HG03432 (cell line): ENCODE data around the gene NCR1.
"Not testable (repeated sequence)": the region's sequence is repeated elsewhere in the genome, so short reads cannot be mapped to it uniquely, and the experiment has no call there.

Experiments
- ATAC-seq: cut with Tn5 transposase; IDR thresholded peaks from one replicate; pipeline ENCODE4 v1.9.1; 2021; ENCODE audit warnings: mild to moderate bottlenecking, moderate library complexity; ENCODE audit not compliant: unreplicated experiment

Gene NCR1

GRCh38 chr19:54905803-54906511 is at the start of gene NCR1:
Gene NCR1 (plus strand): TSS chr19:54906148. CDS start chr19:54906188, 40 bp downstream.
- ATAC-seq: no peak

GRCh38 chr19:54858476-54858875 is 47.5 kb upstream of the NCR1 start:
- not testable (repeated sequence) for ATAC-seq

- not testable (repeated sequence) for ATAC-seq
Observed at GRCh38 chr19:54859421-54859820, 46.5 kb upstream of the NCR1 start.

- ATAC-seq: not testable (repeated sequence)
Observed at GRCh38 chr19:54863459-54863858, 42.5 kb upstream of the NCR1 start.

GRCh38 chr19:54871696-54872095 is 34.3 kb upstream of the NCR1 start:
- ATAC-seq: no peak

- no peak for ATAC-seq
Observed at GRCh38 chr19:54873990-54874389, 32.0 kb upstream of the NCR1 start, which contains the start of gene FCAR. Gene FCAR (plus strand): TSS chr19:54874235. CDS start chr19:54874290, 55 bp downstream.

- ATAC-seq: no peak
Observed at GRCh38 chr19:54875506-54875905, 30.4 kb upstream of the NCR1 start.

- ATAC-seq: no peak
Observed at GRCh38 chr19:54877471-54877870, 28.5 kb upstream of the NCR1 start.

GRCh38 chr19:54881884-54882283 is 24.1 kb upstream of the NCR1 start:
- no peak for ATAC-seq

- ATAC-seq: no peak
Observed at GRCh38 chr19:54882758-54883157, 23.2 kb upstream of the NCR1 start.

GRCh38 chr19:54883228-54883627 is 22.7 kb upstream of the NCR1 start:
- ATAC-seq: no peak

GRCh38 chr19:54888239-54888638 is 17.7 kb upstream of the NCR1 start:
- ATAC-seq: no peak

GRCh38 chr19:54889566-54889965 is 16.4 kb upstream of the NCR1 start:
- no peak for ATAC-seq

GRCh38 chr19:54893406-54893805 is 12.5 kb upstream of the NCR1 start:
- ATAC-seq: no peak

GRCh38 chr19:54894106-54894505 is 11.8 kb upstream of the NCR1 start:
- ATAC-seq: not testable (repeated sequence)

GRCh38 chr19:54896036-54896435 is 9.9 kb upstream of the NCR1 start:
- no peak for ATAC-seq

GRCh38 chr19:54898685-54899084 is 7.3 kb upstream of the NCR1 start:
- ATAC-seq: not testable (repeated sequence)

- ATAC-seq: not testable (repeated sequence)
Observed at GRCh38 chr19:54899646-54900045, 6.3 kb upstream of the NCR1 start.

- ATAC-seq: not testable (repeated sequence)
Observed at GRCh38 chr19:54901153-54901552, 4.8 kb upstream of the NCR1 start.

- ATAC-seq: no peak
Observed at GRCh38 chr19:54902061-54902460, 3.9 kb upstream of the NCR1 start.

- no peak for ATAC-seq
Observed at GRCh38 chr19:54903303-54903702, 2.6 kb upstream of the NCR1 start.

- not testable (repeated sequence) for ATAC-seq
Observed at GRCh38 chr19:54904261-54904660, 1.7 kb upstream of the NCR1 start.

GRCh38 chr19:54905421-54905802 is 536 bp upstream of the NCR1 start:
- ATAC-seq: no peak
